Measurements from ENCODE around the gene ADCY1. TPM values are rescaled to one million over a fixed set of nuclear protein-coding genes. Genes with fewer than 3 reads are reported as not detected.

ADCY1 gene
- total RNA-seq, 4 donors from 2014 or later: 0.49 to 1.2 (median 0.72) TPM

DNA sequence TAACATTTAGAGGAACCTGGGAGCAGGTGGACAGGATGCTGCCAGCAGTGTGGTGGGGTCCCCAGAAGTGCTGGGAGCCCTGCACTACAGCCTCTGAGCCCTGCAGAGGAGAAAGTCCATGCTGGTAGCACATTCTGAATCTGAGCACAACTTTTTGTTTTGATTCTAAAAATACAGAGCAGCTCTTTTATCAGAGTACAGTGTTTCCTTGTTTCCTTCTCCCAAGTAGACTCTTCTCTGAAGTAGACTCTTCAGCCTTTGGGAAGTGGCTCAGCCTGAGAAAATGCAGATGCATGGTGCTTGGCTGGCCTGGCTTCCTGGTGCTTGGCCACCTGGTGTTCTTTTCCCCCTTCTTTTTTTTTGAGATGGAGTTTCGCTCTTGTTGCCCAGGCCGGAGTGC lies 9.1 kb downstream of the ADCY1 start:
- no peaks in the 10 kb centered on the region for H3K36me3 ChIP-seq
- ATAC-seq: no peak
- H3K4me3 ChIP-seq: no peak overlapping the region
- TF ChIP-seq CTCF (IDR thresholded peaks at IDR 0.05): no peak
- TF ChIP-seq POLR2AphosphoS5 (IDR thresholded peaks at IDR 0.05): no peak
- no peak for TF ChIP-seq EP300 (IDR thresholded peaks at IDR 0.05)
- TF ChIP-seq POLR2A (IDR thresholded peaks at IDR 0.05): no peak
- no peaks in the 10 kb centered on the region for H3K9me3 ChIP-seq
- WGBS, 2 donors (ENCODE audit: low coverage in 1 of 2): 63% methylated on average over 2 of the region's 2 CpGs; no CpG with 5 or more reads in 1 of the 2 donors
- no peak overlapping the region for H3K27ac ChIP-seq
- H3K4me1 ChIP-seq: no peaks in the 10 kb centered on the region
- H3K27me3 ChIP-seq: peaks cover under 1% of the 10 kb centered on the region

DNA sequence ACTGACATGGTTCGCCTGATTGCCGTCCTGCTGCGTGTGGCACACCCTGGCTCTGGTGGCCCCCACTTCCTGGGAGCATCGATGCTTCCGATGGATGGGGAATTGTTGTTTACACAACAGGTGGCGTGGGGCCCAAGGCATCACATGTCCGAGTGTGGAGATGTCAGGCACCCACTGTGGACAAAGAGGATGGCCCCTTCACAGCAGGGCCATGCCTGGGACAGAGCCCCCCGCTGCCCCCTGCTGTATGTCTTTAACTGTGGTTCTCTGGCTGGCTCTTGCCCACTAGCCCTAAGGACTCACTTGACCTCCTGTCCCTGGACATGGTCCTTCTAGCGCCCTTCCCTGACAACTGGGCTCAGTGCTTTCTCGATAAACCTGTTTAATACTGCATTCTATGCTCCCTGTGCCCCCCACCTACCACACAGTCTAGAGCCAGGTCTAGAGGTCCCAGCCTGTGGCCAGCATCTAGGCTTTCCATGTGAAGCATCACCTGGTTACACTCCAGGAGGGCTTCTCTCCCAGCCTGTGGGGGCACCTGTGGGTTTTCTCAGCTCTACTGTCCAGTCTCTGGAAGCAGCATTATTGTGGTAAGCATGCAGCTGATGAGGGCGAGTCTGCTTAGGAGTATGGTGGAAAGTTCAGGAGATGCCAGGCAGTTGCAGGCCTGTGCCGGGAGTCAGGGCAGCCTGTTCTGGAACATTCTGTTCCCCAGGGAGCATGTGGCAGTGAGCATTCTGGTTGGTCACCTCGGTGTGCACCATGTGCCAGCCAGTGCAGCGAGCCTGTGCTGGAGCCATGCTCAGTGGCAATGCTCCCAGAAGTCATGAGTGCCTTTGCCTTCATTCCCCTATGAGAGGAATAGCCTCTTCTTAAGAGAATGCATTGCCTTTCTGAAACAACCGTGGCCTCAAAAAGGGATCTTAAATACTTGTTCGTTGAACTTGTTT lies 10.4 kb downstream of the ADCY1 start:
- Histone ChIP-seq H3K36me3 (no peaks in the 10 kb centered on the region), H3K27me3 (no peaks in the 10 kb centered on the region), H3K4me1 (no peaks in the 10 kb centered on the region), H3K9me3 (no peaks in the 10 kb centered on the region), H3K27ac (no peak overlapping the region), H3K4me3 (no peak overlapping the region)
- no peak for ATAC-seq
- WGBS, 2 donors (ENCODE audit: low coverage in 1 of 2): 86 to 92% methylated on average over 2 to 5 of the region's 16 CpGs
- TF ChIP-seq CTCF (IDR thresholded peaks at IDR 0.05) (no peak), POLR2AphosphoS5 (IDR thresholded peaks at IDR 0.05) (no peak), EP300 (IDR thresholded peaks at IDR 0.05) (no peak), POLR2A (IDR thresholded peaks at IDR 0.05) (no peak)

GRCh38 chr7:45585628-45586027 lies 11.5 kb downstream of the ADCY1 start:
- no peaks in the 10 kb centered on the region for H3K36me3 ChIP-seq
- WGBS, 2 donors (ENCODE audit: low coverage in 1 of 2): 100% methylated on average over 1 of the region's 5 CpGs

GRCh38 chr7:45586542-45587520 lies 12.7 kb downstream of the ADCY1 start:
- 78 to 82% methylated on average over 2 to 9 of the region's 12 CpGs for WGBS, 2 donors (ENCODE audit: low coverage in 1 of 2)
- no peaks in the 10 kb centered on the region for H3K27me3 ChIP-seq
- H3K27ac ChIP-seq: no peak overlapping the region
- ATAC-seq: no peak
- no peak overlapping the region for H3K4me3 ChIP-seq
- H3K36me3 ChIP-seq: no peaks in the 10 kb centered on the region
- TF ChIP-seq POLR2A (IDR thresholded peaks at IDR 0.05) (no peak), EP300 (IDR thresholded peaks at IDR 0.05) (no peak), POLR2AphosphoS5 (IDR thresholded peaks at IDR 0.05) (no peak), CTCF (IDR thresholded peaks at IDR 0.05) (no peak)
- H3K9me3 ChIP-seq: no peaks in the 10 kb centered on the region
- H3K4me1 ChIP-seq: no peaks in the 10 kb centered on the region

More at GRCh38 chr7:45585628-45586027, 11.5 kb downstream of the ADCY1 start:
- H3K27me3 ChIP-seq: no peaks in the 10 kb centered on the region
- no peak overlapping the region for H3K4me3 ChIP-seq
- no peaks in the 10 kb centered on the region for H3K4me1 ChIP-seq
- no peak for ATAC-seq
- H3K27ac ChIP-seq: no peak overlapping the region
- H3K9me3 ChIP-seq: no peaks in the 10 kb centered on the region
- no peak for TF ChIP-seq POLR2A (IDR thresholded peaks at IDR 0.05)
- no peak for TF ChIP-seq EP300 (IDR thresholded peaks at IDR 0.05)
- no peak for TF ChIP-seq POLR2AphosphoS5 (IDR thresholded peaks at IDR 0.05)
- no peak for TF ChIP-seq CTCF (IDR thresholded peaks at IDR 0.05)
